ENCODE data around the gene FAM236C. TPM values are rescaled to one million over a fixed set of nuclear protein-coding genes. Genes with fewer than 3 reads are reported as not detected.

Gene FAM236C
- total RNA-seq, 2 donors from 2014 or later: not detected

Other genes with a start within 250 kb of the FAM236C start
- 1 to 10 TPM; 7.3 to 8.6 TPM for gene PHKA1, start 198.3 kb upstream of the FAM236C start, total RNA-seq
- gene DMRTC1B, start 135.7 kb upstream of the FAM236C start, total RNA-seq: 1 to 10 TPM in 1 of 2 donors, not detected in 1; 3.6 TPM
- gene FAM236B, start 130.0 kb upstream of the FAM236C start, total RNA-seq: not detected
- gene FAM236D, start 104.4 kb upstream of the FAM236C start, total RNA-seq: not detected
- not detected for gene FAM236A, start 25.6 kb downstream of the FAM236C start, total RNA-seq
- gene DMRTC1, start 31.2 kb downstream of the FAM236C start, total RNA-seq: not detected
- not detected for gene PABPC1L2B, start 90.3 kb downstream of the FAM236C start, total RNA-seq
- gene PABPC1L2A, start 166.9 kb downstream of the FAM236C start, total RNA-seq: not detected